WI38 (cell line): ENCODE data around the gene CD53.

Experiments
- H3K4me3 ChIP-seq: 2 replicates; pipeline ENCODE4 v1.5.1; 2011; ENCODE audit warnings: low read depth, mild to moderate bottlenecking, control low read depth, low read length
- TF ChIP-seq, protein P1 (sequence below): IDR thresholded peaks from 2 replicates; pipeline ENCODE4 v1.5.1; 2012; ENCODE audit warnings: low read depth, mild to moderate bottlenecking, control low read depth, low read length

Gene CD53

DNA sequence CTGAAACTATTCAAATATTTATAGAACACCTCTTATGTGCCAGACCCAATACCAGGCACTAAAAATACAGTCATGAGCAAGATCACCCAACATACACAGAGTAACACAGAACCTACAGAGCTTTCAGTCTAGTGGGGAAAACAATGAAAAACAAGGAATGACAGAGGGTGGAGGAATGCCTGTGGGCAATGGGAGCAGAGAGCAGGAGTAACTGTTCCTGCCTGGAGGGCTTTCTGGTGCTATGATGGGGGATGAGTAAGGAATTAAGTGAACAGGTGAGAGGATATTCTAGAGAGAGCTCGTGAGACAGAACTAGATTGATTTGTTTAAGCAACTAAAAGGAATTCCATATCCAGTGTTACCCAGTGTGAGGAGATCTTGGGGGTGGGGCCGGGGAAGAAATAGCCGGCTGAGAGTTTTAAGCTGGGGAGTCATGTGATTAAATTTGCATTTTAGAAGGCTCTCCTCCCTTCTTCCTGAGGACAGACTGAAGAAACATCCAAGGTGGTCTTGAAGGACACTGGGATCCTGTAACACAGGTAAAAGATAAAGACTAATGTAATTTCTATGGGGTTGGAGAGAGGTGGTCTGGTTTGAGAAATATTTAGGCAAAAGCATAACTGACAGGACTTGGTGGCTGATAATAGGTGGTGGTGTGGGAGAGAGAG is 2.1 kb upstream of the CD53 start:
- H3K4me3 ChIP-seq, result no peak overlapping the region
- TF ChIP-seq, protein P1, sequence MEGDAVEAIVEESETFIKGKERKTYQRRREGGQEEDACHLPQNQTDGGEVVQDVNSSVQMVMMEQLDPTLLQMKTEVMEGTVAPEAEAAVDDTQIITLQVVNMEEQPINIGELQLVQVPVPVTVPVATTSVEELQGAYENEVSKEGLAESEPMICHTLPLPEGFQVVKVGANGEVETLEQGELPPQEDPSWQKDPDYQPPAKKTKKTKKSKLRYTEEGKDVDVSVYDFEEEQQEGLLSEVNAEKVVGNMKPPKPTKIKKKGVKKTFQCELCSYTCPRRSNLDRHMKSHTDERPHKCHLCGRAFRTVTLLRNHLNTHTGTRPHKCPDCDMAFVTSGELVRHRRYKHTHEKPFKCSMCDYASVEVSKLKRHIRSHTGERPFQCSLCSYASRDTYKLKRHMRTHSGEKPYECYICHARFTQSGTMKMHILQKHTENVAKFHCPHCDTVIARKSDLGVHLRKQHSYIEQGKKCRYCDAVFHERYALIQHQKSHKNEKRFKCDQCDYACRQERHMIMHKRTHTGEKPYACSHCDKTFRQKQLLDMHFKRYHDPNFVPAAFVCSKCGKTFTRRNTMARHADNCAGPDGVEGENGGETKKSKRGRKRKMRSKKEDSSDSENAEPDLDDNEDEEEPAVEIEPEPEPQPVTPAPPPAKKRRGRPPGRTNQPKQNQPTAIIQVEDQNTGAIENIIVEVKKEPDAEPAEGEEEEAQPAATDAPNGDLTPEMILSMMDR, result no peak

- H3K4me3 ChIP-seq, result no peak overlapping the region
- TF ChIP-seq, protein P1, result no peak
Measured at GRCh38 chr1:110872366-110872744, 593 bp upstream of the CD53 start.

DNA sequence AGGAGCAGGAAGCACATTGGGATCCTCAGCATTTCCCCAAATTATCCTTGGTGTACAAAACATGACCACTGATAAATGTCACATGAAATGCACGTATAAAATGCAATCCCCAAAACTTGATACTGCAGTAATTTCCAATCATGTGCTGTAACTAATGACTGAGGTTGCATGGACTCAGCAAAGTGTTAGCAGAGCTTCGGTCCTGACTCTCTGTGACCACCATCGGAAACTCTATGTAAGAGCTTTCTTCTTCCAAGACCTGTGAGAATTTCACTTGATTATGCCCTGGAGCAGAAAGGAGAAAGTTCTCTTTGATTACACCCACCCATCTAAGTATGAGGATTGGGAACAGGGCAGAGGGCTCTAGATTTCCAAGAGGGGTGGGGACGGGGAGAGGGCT is 908 bp downstream of the CD53 start:
- H3K4me3 ChIP-seq, result no peak overlapping the region
- TF ChIP-seq, protein P1, result no peak

GRCh38 chr1:110874324-110875215 is 1.6 kb downstream of the CD53 start:
- TF ChIP-seq, protein P1, result no peak
- no peak overlapping the region for H3K4me3 ChIP-seq

DNA sequence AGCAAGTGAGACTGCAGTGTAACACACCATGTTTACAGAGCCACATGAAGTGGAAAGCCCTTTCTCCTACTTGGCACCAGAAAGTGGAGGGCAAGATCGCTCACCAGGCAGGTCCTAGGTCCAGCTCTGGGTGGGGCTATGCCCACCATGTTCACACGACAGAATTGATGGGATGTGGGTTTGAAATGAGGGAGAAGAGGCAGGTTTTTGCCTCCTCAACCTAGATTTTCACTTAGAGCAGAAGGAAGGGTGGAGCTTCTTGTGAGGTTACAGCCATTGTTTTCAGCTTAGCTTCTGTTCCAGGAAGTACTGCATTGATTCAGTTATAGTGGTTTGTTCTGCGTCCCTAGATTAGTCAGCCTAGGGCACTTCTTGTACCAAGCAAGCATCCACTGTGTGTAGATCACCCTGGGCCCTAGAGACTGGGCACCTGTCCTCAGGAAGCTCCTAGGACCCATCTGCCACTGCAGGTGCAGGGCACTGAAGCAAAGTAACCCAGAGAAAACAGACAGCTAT is 2.3 kb downstream of the CD53 start:
- no peak overlapping the region for H3K4me3 ChIP-seq
- TF ChIP-seq, protein P1, result no peak

- TF ChIP-seq, protein P1, result no peak
- H3K4me3 ChIP-seq, result no peak overlapping the region
Measured at GRCh38 chr1:110876748-110877341, 3.9 kb downstream of the CD53 start.
